Measurements from ENCODE around the gene EPHA4.

The EPHA4 gene

DNA sequence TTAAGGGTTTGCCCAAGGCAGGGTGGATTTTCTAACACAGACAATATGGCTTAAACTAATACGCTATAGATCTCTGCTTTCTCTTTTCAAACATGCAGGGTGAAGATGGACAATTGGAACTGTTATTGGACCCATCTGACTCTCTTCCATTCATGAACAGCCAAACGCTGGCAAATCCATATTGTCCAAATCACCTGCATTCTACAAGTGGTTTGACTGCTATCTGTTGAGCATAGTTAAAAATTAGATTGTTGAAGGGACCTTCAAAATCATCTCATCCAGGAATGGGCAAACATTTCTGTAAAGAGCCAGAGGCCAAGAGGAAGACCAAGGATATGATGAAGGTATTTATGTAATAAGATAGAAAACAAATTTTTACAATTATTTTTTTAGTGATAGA lies 65.6 kb downstream of the EPHA4 start:
- H3K4me3 ChIP-seq (ENCODE audit: low read length) = no peak overlapping the region
- TF ChIP-seq, protein P1, sequence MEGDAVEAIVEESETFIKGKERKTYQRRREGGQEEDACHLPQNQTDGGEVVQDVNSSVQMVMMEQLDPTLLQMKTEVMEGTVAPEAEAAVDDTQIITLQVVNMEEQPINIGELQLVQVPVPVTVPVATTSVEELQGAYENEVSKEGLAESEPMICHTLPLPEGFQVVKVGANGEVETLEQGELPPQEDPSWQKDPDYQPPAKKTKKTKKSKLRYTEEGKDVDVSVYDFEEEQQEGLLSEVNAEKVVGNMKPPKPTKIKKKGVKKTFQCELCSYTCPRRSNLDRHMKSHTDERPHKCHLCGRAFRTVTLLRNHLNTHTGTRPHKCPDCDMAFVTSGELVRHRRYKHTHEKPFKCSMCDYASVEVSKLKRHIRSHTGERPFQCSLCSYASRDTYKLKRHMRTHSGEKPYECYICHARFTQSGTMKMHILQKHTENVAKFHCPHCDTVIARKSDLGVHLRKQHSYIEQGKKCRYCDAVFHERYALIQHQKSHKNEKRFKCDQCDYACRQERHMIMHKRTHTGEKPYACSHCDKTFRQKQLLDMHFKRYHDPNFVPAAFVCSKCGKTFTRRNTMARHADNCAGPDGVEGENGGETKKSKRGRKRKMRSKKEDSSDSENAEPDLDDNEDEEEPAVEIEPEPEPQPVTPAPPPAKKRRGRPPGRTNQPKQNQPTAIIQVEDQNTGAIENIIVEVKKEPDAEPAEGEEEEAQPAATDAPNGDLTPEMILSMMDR (conservative IDR thresholded peaks at IDR 0.05; ENCODE audit: low read length) = no peak

GRCh38 chr2:221505605-221506004 lies 66.5 kb downstream of the EPHA4 start:
- TF ChIP-seq, protein P1 (conservative IDR thresholded peaks at IDR 0.05; ENCODE audit: low read length) = no peak
- H3K4me3 ChIP-seq (ENCODE audit: low read length) = no peak overlapping the region

More for the DNA sequence above, 65.6 kb downstream of the EPHA4 start:
- no peak for DNase-seq (ENCODE audit: low read depth)

GRCh38 chr2:221504905-221505304 lies 67.2 kb downstream of the EPHA4 start:
- TF ChIP-seq, protein P1 (conservative IDR thresholded peaks at IDR 0.05; ENCODE audit: low read length) = no peak
- no peak overlapping the region for H3K4me3 ChIP-seq (ENCODE audit: low read length)
- DNase-seq (ENCODE audit: low read depth) = no peak

More at GRCh38 chr2:221505605-221506004, 66.5 kb downstream of the EPHA4 start:
- no peak for DNase-seq (ENCODE audit: low read depth)

DNA sequence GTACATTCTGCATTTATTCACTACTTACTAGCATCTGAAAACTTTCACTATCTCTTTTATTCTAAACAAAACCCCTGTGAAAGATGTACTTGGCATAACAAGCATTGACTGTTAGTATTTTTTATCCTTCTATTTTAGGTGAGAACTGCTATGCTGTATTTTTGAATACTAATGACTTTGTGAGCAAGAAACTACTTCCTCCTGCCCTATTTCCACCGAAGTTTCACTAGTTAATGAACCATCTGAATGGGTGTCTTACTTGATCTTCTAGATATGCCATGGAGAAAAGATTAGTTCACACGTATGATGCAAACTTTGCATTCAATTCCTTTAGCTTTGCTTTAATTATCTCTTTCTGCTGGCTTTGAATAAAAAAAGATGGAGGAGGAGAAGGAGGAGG lies 68.1 kb downstream of the EPHA4 start:
- no peak for DNase-seq (ENCODE audit: low read depth)
- TF ChIP-seq, protein P1 (conservative IDR thresholded peaks at IDR 0.05; ENCODE audit: low read length) = no peak
- no peak overlapping the region for H3K4me3 ChIP-seq (ENCODE audit: low read length)

GRCh38 chr2:221502270-221503010 lies 69.7 kb downstream of the EPHA4 start:
- TF ChIP-seq, protein P1 (conservative IDR thresholded peaks at IDR 0.05; ENCODE audit: low read length) = no peak
- peak; percentile 76 for DNase-seq (ENCODE audit: low read depth)
- H3K4me3 ChIP-seq (ENCODE audit: low read length) = no peak overlapping the region

DNA sequence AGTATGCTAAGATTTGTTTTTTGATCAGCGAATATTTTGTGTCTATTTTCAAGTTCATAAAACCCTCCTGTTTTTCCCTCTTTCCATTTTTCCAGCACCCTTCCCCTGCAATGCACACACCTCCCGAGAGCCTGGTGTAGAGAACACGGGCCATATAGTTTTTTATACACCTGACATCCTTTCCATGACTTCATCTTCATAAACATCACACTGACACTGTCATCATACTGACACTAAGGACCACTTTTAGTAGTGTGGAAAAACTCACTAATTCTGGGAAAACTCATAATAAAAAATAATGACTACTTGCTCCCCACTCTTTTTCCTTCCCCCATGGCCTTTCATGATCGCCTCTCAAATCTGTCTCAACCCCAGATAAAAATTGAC lies 70.2 kb downstream of the EPHA4 start:
- DNase-seq (ENCODE audit: low read depth) = no peak
- H3K4me3 ChIP-seq (ENCODE audit: low read length) = peak overlapping the region; percentile 20; the same call in 1 of the 2 replicates
- TF ChIP-seq, protein P1 (conservative IDR thresholded peaks at IDR 0.05; ENCODE audit: low read length) = no peak

DNA sequence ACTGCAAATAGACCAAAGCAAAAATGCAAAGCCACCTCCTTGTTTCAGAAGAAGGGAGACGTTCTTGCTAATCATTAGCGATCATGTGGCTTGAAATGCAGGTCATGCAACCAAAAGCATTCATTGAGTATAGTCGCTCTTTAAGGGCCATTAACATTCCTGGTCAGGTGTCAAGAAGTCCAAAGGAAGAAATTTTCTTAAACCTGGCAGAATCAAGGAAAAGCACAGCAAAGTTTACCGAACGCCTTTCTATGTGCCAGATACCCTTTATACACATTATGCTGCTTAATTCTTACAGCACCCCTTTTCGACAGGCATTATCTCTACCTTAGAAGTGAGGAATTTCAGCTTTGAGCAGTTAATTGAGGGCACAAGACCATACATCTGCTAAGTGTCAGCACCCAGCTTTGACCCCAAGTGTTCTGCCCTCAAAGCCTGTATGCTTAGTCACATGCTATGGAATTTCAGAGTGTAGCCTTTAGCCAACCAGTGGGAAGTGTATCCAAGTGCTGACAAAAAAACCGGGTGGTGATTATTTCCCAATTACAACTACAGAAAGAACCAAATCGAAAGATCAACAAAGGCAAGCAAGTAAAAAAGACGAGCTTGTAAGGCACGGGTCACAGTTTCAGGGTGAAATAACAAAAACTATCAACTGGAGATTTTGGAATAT lies 70.8 kb downstream of the EPHA4 start:
- DNase-seq (ENCODE audit: low read depth) = peak; percentile 73
- peak overlapping the region; percentile 20; the same call in 1 of the 2 replicates for H3K4me3 ChIP-seq (ENCODE audit: low read length)
- TF ChIP-seq, protein P1 (conservative IDR thresholded peaks at IDR 0.05; ENCODE audit: low read length) = no peak

Measured in AG10803 (cell line).